Left renal cortex interstitium (tissue), 4 donors: ENCODE measurements around the gene FBLN2. TPM values are rescaled to one million over a fixed set of nuclear protein-coding genes. Genes with fewer than 3 reads are reported as not detected.

ENCODE experiments used
- DNase-seq, 4 donors: peaks; one replicate each; pipeline ENCODE4 v3.0.0-alpha.2; 2013; ENCODE audit warnings: low read depth in 4 of 4, low spot score in 2 of 4, missing footprints in 1 of 4
- polyA plus RNA-seq, 4 donors: library from polyadenylated mRNA; unstranded; fragments of 120-200 nt; gene quantifications; one replicate each; pipeline ENCODE4 v1.2.1, GENCODE V29; 2013; ENCODE audit not compliant: insufficient read length in 4 of 4

FBLN2 gene
- polyA plus RNA-seq, 4 donors = 24.3 to 31.9 (median 27.5) TPM

DNA sequence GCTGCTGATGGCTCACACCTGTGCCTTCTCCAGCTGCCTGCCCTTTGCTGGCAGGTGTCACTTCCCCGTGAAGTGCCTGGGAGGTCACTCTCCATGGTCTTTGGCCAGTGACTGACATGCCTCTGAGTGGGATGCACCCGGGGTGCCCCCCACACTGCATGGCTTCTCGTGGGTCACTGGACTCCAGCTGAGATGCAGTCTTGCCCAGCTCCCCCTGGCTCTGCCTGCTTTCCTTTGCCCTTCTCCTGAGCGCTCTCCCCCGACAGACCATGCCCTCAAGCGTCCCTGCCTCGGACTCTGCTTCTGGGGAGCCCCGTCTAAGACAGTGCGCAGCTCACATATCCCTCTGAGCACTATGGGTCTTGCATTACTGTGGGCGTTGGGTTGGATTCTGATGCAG is 14.4 kb downstream of the FBLN2 start:
- no peak for DNase-seq

GRCh38 chr3:13563911-13564310 is 15.0 kb downstream of the FBLN2 start:
- DNase-seq = no peak

- DNase-seq = no peak
Measured at GRCh38 chr3:13564751-13565560, 16.0 kb downstream of the FBLN2 start.

GRCh38 chr3:13565581-13566452 is 16.9 kb downstream of the FBLN2 start:
- no peak for DNase-seq

GRCh38 chr3:13566453-13566748 is 17.5 kb downstream of the FBLN2 start:
- no peak for DNase-seq

GRCh38 chr3:13566769-13567310 is 17.9 kb downstream of the FBLN2 start:
- DNase-seq = no peak

DNA sequence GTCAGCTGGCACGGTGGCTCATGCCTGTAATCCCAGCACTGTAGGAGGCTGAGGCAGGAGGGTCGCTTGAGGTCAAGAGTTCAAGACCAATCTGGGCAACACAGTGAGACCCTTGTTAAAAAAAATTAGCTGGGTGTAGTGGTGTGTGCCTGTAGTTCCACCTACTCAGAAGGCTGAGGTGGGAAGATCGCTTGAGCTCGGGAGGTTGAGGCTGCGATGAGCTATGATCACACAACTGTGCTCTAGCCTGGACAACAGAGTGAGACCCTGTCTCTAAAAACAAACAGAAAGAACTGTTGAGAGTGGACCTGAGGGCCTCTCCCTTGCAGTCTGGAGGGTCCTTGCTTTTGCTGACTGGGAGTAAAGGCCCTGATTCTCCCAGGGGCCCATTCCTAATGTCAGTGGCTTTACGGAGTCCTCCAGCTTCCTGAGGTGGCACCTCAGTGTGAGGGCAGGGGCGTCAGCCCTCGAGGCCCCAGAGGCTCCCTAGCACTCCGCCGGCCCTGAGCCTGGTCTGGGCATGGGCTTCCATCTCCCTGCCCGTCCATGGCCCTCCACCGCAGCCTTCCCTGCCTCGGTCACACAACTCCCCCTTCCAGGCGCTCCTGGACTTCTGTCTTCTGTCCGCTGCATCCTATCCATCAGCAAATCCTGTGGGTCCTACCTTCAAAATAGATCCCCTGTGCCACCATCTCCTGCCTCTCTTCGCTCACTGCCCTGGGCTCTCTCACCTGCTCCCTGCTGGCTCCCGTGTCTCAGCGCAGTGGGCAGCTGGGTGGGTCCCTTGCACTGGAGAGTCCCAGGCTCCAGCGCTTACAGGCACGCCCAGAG is 19.0 kb downstream of the FBLN2 start:
- DNase-seq = no peak

- DNase-seq = no peak
Measured at GRCh38 chr3:13568515-13569028, 19.6 kb downstream of the FBLN2 start.

DNA sequence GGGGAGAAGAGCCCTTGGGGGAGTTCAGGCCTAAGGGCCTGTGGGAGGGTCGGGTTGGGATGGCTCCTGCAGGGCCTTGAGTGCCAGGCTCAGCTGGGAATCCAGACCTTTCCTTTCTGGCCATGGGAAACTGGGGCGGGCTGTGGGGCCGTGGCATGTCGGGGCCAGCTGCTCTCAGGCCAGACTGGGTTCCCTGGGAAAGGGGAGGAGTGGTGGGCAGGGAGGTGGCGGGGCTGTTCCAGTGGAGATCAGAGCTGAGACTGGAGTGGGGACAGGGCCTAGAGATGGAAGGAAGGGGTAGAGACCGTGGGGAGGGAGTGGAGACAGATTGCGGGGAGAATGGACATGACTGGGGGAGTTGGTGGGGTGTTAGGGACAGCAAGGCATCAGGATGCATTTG is 20.3 kb downstream of the FBLN2 start:
- no peak for DNase-seq

GRCh38 chr3:13569641-13570390 is 20.9 kb downstream of the FBLN2 start:
- DNase-seq = no peak

DNA sequence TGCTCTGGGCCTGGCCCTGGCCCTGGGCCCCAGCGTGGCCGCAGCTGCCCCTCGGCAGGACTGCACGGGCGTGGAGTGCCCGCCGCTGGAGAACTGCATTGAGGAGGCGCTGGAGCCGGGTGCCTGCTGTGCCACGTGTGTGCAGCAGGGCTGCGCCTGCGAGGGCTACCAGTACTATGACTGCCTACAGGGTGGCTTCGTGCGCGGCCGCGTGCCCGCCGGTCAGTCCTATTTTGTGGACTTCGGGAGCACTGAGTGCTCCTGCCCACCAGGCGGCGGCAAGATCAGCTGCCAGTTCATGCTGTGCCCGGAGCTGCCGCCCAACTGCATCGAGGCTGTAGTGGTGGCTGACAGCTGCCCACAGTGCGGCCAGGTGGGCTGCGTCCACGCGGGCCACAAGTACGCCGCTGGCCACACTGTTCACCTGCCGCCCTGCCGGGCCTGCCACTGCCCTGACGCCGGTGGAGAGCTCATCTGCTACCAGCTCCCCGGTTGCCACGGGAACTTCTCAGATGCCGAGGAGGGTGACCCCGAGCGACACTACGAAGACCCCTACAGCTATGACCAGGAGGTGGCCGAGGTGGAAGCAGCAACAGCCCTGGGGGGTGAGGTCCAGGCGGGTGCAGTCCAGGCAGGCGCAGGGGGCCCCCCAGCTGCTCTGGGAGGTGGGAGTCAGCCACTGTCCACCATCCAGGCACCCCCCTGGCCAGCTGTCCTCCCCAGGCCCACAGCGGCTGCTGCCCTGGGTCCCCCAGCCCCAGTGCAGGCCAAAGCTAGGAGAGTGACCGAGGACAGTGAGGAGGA is 21.7 kb downstream of the FBLN2 start:
- DNase-seq = no peak

GRCh38 chr3:13571264-13571663 is 22.3 kb downstream of the FBLN2 start:
- no peak for DNase-seq

DNA sequence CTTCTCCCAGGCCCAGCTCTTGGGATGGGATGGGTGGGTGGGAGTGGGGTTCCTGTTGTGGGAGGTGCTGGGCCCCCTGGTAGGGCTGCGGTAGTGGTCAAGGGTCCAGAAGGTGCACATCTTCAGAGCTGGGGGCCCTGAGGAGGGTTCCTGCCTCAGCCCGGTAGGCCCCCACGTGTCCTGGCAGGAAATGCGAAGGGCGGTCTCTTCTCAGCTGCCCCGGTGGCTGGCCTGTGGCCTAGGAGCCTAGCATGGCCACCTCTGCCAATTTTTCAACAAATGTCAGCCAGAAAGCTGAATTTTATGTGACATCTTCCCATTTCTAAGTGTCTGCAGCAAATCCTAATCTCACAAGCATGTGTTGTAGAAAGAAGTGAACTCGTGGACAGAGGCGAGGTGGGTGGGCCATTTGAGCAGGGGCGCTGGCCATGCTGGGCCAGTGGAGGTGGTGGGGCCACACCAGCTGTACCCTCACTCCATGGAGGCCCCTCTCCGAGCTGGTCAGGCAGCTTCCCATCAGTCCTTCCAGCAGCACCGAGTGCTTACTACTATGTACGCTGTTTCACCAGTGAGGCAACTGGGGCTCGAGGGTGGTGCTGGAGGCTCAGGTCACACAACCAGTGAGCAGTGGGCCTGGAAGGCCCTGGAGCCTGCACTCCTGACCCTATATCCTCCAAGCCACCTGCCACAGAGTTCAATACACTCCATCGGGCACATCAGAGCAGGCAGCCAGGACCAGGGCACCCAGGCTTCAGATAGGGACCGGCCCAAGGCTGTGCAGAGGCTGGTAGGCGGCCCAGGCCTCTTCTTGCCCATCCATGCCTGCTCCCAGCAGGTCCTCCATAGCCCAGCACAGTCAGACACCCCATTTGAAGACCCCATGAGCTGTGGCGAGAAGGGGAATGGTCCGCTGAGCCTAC is 23.2 kb downstream of the FBLN2 start:
- DNase-seq = no peak

DNA sequence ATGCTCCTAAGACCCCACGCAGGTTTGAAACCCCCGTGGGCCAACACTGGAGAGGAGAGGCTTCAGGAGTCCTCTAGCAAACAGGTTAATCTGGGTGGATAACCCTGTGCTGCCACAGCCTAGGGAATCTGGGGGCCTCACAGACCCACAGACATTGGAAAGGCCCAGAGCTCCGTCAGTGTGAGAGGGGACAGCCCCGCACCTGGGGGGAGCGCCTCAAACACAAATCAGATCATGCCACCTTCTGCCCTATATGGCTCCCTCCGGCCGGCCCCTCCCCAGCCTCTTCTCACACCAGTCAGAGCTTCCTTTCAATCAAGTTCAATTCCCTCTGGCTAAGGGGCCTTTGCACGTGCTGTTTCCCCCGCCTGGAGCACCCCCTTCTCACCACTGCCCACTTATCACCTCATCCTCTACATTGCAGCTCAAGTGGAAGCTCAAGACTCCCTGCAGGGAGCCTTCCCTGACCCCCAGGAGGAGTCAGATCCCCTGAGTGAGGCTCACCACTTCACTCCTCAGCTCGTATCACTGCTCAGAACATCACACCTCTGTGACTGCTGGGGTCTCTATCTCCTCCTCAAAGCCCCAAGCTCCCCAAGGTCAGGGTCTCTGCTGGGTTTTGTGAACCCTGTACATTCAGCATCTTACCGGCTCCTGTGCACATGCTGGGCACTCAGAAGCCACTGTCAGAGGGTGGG is 24.1 kb downstream of the FBLN2 start:
- DNase-seq = no peak

DNA sequence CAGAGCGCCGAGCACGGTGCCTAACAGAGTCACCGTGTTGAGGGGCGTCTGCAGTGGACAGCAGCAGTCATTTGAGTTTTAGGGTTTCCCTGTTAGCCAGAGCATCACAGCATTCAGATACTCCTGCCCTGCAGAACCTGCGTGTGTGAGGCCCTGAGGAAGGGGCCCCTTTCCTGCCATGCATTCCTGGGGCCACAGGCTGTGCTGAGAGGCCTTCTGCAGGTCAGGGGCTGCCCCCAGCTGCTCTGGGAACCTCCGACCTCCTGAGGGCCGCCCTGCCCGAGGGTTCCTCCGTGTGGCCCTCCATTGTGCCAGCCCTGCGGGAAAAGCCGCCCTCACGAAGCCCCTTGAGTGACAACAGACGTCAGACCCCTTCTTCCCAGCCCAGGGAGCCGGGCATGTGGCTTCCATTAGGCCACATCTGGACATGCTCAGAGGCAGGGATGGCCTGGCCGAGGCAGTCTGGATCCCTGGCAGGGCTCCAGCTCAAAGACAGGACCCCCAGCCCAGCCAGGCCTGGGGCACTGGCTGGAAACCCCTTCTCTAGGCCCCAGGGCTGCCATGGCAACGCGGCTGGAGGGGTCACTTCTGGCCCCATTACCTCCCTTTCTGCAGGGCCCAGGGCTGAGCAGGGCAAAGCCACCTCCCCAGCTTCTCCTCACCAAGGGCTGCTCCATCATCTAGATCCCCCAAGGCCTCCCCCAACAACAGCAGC is 25.3 kb downstream of the FBLN2 start:
- DNase-seq = no peak

DNA sequence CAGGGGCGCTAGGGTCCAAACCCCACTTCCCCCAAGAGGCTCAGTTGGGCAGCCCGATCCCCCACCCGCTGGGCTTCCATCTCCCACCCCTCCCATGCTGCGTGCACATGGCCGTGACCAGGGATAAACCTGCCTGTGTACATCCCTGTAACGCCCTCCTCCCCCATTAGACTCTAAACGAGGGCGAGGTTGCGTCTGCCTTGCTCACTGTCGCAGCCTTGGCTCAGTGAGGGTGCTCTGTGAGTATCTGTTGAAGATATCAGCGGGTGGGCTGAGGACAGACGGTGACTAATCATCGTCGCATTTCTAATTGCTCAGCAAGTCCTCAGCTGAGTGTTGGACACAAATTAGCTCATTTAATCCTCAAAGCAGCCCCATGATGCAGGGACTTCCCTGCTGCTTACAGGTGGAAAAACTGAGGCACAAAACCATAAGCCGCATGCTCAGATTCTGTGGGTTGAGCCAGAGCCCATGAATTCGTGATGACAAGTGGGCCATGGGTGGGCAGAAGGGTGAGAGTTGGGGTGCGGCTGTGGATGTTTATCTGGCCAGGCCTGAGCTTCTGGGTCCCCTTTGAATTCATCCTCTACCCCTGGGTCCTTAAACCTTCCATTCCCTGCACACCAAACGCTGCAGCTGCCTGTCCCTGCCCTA is 26.0 kb downstream of the FBLN2 start:
- no peak for DNase-seq
